Tibial nerve (tissue), 4 donors: ENCODE measurements around the gene KRTAP1-3. TPM values are rescaled to one million over a fixed set of nuclear protein-coding genes. Genes with fewer than 3 reads are reported as not detected.

Experiments
- DNase-seq, 2 donors: peaks; one replicate each; pipeline ENCODE4 v3.0.0-alpha.2; 2019; ENCODE audit warnings: low spot score in 2 of 2
- H3K27ac ChIP-seq, 4 donors: fragments of 200-600 bp; sonication (generic) in 3 of 4; one replicate each; pipeline ENCODE4 v1.5.1; 2017 to 2019; ENCODE audit warnings: mild to moderate bottlenecking in 1 of 4
- H3K27me3 ChIP-seq, 2 donors: fragments of 200-600 bp; sonication (generic) in 1 of 2; one replicate each; pipeline versions ENCODE4 v1.5.1 to v1.6.0; 2017 to 2019
- H3K36me3 ChIP-seq, 3 donors: fragments of 200-600 bp; sonication (generic); one replicate each; pipeline ENCODE4 v1.5.1; 2018 to 2019
- H3K4me1 ChIP-seq, 4 donors: fragments of 200-600 bp; sonication (generic) in 3 of 4; one replicate each; pipeline ENCODE4 v1.5.1; 2017 to 2019
- H3K4me3 ChIP-seq, 4 donors: fragments of 200-600 bp; sonication (generic) in 3 of 4; one replicate each; pipeline ENCODE4 v1.5.1; 2017 to 2019; ENCODE audit warnings: mild to moderate bottlenecking in 1 of 4, moderate library complexity in 1 of 4
- H3K9me3 ChIP-seq, 4 donors: fragments of 200-600 bp; sonication (generic) in 3 of 4; one replicate each; pipeline ENCODE4 v1.5.1; 2017 to 2019
- EP300 ChIP-seq, 2 donors: sonication (generic); formaldehyde crosslinking; IDR thresholded peaks; one replicate each; pipeline ENCODE4 v1.6.1; 2017; ENCODE audit warnings: antibody characterized with exemption in 2 of 2, mild to moderate bottlenecking in 1 of 2
- POLR2A ChIP-seq, 2 donors: fragments of 450-650 bp; IDR thresholded peaks; one replicate each; pipeline ENCODE4 v1.6.1; 2017; ENCODE audit warnings: antibody characterized with exemption in 2 of 2, mild to moderate bottlenecking in 2 of 2, moderate library complexity in 2 of 2
- WGBS, 2 donors: methylation state at CpG; one replicate each; pipeline ENCODE4 v1.1.5; 2018; 5-methylcytosine and 5-hydroxymethylcytosine counted together
- total RNA-seq, 4 donors: library from RNA; depleted of rRNA; stranded (reverse); fragments of >200 nt; gene quantifications; one replicate each; pipeline ENCODE4 v1.1.0, GENCODE V29; 2016
- TF ChIP-seq, protein P1 (sequence below), 5 experiments: fragments of 200-600 bp in 3 of 5; fragments of 450-650 bp in 2 of 5; sonication (generic) in 3 of 5; IDR thresholded peaks; one replicate each; pipeline ENCODE4 v1.5.1; 2016 to 2019; ENCODE audit warnings: antibody characterized with exemption in 5 of 5, mild to moderate bottlenecking in 3 of 5, moderate library complexity in 2 of 5

KRTAP1-3 gene
- total RNA-seq, 4 donors from 2014 or later = not detected

GRCh38 chr17:41029633-41030245 is 4.9 kb downstream of the KRTAP1-3 start, which contains the start of gene KRTAP1-4:
KRTAP1-4 (minus strand) TSS chr17:41030195; CDS start chr17:41030078, 117 bp downstream.
- Histone ChIP-seq H3K4me1 (no peaks in the 10 kb centered on the region), H3K9me3 (no peaks in the 10 kb centered on the region), H3K27me3 (no peaks in the 10 kb centered on the region), H3K4me3 (no peak within 1 kb of the TSS), H3K27ac (no peak within 1 kb of the TSS), H3K36me3 (no peaks in the 10 kb centered on the region)
- DNase-seq = no peak
- TF ChIP-seq POLR2A (IDR thresholded peaks at IDR 0.05) = no peak
- WGBS, 2 donors = 80 to 82% methylated on average over 7 to 12 of the region's 12 CpGs

DNA sequence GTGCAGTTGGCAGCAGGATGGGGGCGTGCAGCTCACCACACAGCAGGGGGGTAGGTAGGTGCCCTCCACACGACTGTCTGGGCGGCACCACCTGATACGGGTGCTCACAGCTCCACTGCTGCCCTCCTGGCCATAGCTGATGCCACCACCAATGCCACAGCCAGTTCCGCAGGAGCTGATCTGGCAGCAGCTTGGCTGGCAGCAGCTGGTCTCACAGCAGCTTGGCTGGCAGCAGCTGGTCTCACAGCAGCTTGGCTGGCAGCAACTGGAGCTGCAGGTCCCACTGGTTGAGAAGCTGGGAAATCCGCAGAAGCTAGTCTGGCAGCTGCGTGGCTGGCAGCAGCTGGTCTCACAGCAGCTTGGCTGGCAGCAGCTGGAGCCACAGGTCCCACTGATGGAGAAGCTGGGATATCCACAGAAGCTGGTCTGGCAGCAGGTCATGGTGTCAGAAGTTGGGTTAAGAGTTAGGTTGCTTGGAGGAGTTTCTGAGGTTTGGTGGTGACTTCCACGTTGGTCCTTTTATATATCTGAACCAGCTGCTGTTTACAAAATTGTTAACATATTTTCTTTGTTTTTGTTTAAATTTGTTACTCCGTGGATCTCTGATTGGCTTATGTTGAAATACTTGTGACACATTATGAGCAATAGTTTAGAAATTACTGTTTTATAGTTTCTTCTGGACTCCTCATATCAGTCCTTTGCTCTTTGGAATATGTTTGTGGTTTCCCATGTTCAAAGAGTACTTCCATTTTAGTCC is 7.8 kb downstream of the KRTAP1-3 start, which contains the start of gene KRTAP1-5:
TSS of gene KRTAP1-5 (minus strand) at position 494 of the 757 bp plus-strand sequence. CDS start at position 441, 53 bp downstream.
- H3K4me1 ChIP-seq = no peaks in the 10 kb centered on the region
- H3K9me3 ChIP-seq = no peaks in the 10 kb centered on the region
- 80 to 87% methylated on average over 6 to 9 of the region's 9 CpGs for WGBS, 2 donors
- H3K27ac ChIP-seq = no peak within 1 kb of the TSS
- no peaks in the 10 kb centered on the region for H3K36me3 ChIP-seq
- H3K4me3 ChIP-seq = no peak within 1 kb of the TSS
- TF ChIP-seq EP300 (IDR thresholded peaks at IDR 0.05) (no peak), POLR2A (IDR thresholded peaks at IDR 0.05) (no peak)
- TF ChIP-seq, protein P1, sequence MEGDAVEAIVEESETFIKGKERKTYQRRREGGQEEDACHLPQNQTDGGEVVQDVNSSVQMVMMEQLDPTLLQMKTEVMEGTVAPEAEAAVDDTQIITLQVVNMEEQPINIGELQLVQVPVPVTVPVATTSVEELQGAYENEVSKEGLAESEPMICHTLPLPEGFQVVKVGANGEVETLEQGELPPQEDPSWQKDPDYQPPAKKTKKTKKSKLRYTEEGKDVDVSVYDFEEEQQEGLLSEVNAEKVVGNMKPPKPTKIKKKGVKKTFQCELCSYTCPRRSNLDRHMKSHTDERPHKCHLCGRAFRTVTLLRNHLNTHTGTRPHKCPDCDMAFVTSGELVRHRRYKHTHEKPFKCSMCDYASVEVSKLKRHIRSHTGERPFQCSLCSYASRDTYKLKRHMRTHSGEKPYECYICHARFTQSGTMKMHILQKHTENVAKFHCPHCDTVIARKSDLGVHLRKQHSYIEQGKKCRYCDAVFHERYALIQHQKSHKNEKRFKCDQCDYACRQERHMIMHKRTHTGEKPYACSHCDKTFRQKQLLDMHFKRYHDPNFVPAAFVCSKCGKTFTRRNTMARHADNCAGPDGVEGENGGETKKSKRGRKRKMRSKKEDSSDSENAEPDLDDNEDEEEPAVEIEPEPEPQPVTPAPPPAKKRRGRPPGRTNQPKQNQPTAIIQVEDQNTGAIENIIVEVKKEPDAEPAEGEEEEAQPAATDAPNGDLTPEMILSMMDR (IDR thresholded peaks at IDR 0.05) = no peak
- H3K27me3 ChIP-seq = no peaks in the 10 kb centered on the region
- DNase-seq = no peak

DNA sequence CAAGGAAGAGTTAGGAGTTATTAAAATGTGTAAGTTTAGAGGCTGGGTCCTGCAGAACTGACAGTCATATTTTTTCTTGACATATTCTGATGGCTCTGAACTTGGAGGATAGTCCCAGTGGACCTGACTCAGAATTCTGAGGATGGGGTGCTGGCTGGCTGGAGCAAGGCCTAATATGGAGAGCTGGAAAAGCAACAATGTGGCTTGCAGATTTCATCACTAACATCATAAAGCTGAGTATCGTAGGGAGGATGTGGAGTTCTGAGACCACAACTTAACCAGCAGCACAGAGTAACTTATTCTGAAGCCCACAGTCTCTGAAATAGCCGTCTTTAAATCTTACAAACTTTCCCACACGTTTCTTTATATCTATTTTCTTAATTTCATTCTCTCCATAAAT is 10.0 kb downstream of the KRTAP1-3 start:
- TF ChIP-seq POLR2A (IDR thresholded peaks at IDR 0.05) = no peak
- no peak for TF ChIP-seq EP300 (IDR thresholded peaks at IDR 0.05)
- TF ChIP-seq, protein P1 (IDR thresholded peaks at IDR 0.05) = no peak
- WGBS, 2 donors = 82 to 85% methylated on average over 3 of the region's 3 CpGs

DNA sequence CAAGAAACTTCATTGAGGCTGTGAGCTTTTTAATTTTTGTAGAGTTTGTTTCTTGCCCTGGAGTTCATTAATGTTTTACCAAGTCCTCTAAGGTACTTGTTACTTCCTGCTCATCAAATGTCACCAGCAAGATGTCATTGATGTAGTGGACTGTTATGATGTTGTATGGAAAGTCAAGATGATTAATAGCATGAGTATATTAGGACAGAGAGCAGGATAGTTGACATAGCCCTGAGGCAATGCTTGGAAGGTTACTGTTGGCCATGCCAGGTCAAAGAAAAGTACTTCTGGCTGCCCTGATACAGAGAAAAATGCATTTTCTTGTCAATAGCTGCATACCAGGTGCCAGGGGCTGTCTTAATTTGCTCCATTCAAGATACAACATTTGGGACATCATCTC is 14.3 kb downstream of the KRTAP1-3 start:
- DNase-seq = no peak
- Histone ChIP-seq H3K27ac (no peak overlapping the region), H3K4me3 (no peak overlapping the region), H3K9me3 (no peaks in the 10 kb centered on the region), H3K27me3 (no peaks in the 10 kb centered on the region), H3K4me1 (no peaks in the 10 kb centered on the region), H3K36me3 (no peaks in the 10 kb centered on the region)
- TF ChIP-seq, protein P1 (IDR thresholded peaks at IDR 0.05) = no peak
- TF ChIP-seq POLR2A (IDR thresholded peaks at IDR 0.05) (no peak), EP300 (IDR thresholded peaks at IDR 0.05) (no peak)

More for the DNA sequence above, 10.0 kb downstream of the KRTAP1-3 start:
- H3K9me3 ChIP-seq = no peaks in the 10 kb centered on the region
- no peaks in the 10 kb centered on the region for H3K36me3 ChIP-seq
- no peak overlapping the region for H3K4me3 ChIP-seq
- H3K4me1 ChIP-seq = no peaks in the 10 kb centered on the region
- no peak for DNase-seq
- H3K27me3 ChIP-seq = no peaks in the 10 kb centered on the region
- no peak overlapping the region for H3K27ac ChIP-seq

DNA sequence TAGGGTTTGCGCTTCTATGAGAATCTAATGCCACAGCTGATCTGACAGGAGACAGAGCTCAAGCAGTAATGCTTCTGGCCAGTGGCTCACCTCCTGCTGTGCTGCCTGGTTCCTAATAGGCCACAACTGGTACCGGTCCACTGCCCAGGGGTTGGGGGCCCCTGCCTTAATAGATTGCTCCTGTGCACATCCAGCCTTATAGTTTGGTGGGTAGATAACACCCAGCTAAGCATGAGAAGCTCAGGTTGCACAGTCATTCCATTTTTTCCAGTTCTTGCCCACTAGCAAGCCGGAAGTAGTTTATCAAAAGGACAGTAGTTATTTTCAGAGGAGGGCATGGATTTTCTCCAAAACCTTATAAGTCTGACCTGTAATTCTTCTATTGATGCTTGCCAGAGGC is 15.3 kb downstream of the KRTAP1-3 start:
- H3K9me3 ChIP-seq = no peaks in the 10 kb centered on the region
- DNase-seq = no peak
- H3K27me3 ChIP-seq = no peaks in the 10 kb centered on the region
- H3K36me3 ChIP-seq = no peaks in the 10 kb centered on the region
- 88 to 93% methylated on average over 3 of the region's 3 CpGs for WGBS, 2 donors
- no peak overlapping the region for H3K27ac ChIP-seq
- H3K4me1 ChIP-seq = no peaks in the 10 kb centered on the region
- TF ChIP-seq, protein P1 (IDR thresholded peaks at IDR 0.05) = no peak
- TF ChIP-seq EP300 (IDR thresholded peaks at IDR 0.05) = no peak
- no peak for TF ChIP-seq POLR2A (IDR thresholded peaks at IDR 0.05)
- no peak overlapping the region for H3K4me3 ChIP-seq
